Caco-2 (cell line): ENCODE results near the gene GRK3. TPM values are rescaled to one million over a fixed set of nuclear protein-coding genes. Genes with fewer than 3 reads are reported as not detected.
A peak's percentile ranks its signal among the peaks of the same experiment; 100 is the strongest.

Experiments
- BruUV-seq: library from RNA; stranded (reverse); fragments of 400-500 nt; replicated peaks from 2 replicates; lab custom pipeline; 2021; lab: Mats Ljungman, UMichigan
- CTCF ChIA-PET: fragments of 300-600 bp; sonication (Branson Sonifier 250); formaldehyde crosslinking; loops from one replicate; lab custom pipeline; 2022; ENCODE audit warnings: antibody characterized with exemption; lab: Charles Lee
- POLR2A ChIA-PET: fragments of 300-600 bp; sonication (Branson Sonifier 250); formaldehyde crosslinking; loops from one replicate; lab custom pipeline; 2022; ENCODE audit warnings: antibody characterized with exemption; lab: Charles Lee
- DNase-seq, 2 experiments: peaks; one replicate each; pipeline versions ENCODE4 v3.0.0 to v3.0.0-alpha.2; 2020 to 2022
- H3K27me3 ChIP-seq: replicated peaks from 2 replicates; pipeline ENCODE4 v1.6.0; 2011; ENCODE audit warnings: low read length; ENCODE audit not compliant: control insufficient read depth, insufficient read depth
- H3K36me3 ChIP-seq: 2 replicates; pipeline ENCODE4 v1.5.1; 2011; ENCODE audit warnings: low read length; ENCODE audit not compliant: control insufficient read depth, insufficient read depth
- H3K4me1 ChIP-seq: fragments of 250-450 bp; sonication (Bioruptor Pico); 2 replicates; pipeline ENCODE4 v1.5.1; 2020; ENCODE audit warnings: mild to moderate bottlenecking
- H3K4me3 ChIP-seq: 2 replicates; pipeline ENCODE4 v1.5.1; 2011; ENCODE audit warnings: low read depth, mild to moderate bottlenecking, control low read depth, low read length
- H3K9me3 ChIP-seq: fragments of 250-450 bp; sonication (Bioruptor Pico); 2 replicates; pipeline ENCODE4 v1.5.1; 2020; ENCODE audit warnings: mild to moderate bottlenecking, moderate library complexity
- H3K27ac Mint-ChIP-seq: one replicate; pipeline ENCODE4 v1.8.0; 2022; ENCODE audit warnings: mixed read lengths; ENCODE audit not compliant: unreplicated experiment
- H3K27me3 Mint-ChIP-seq: one replicate; pipeline ENCODE4 v1.8.0; 2022; ENCODE audit warnings: mixed read lengths; ENCODE audit not compliant: insufficient read depth, unreplicated experiment
- H3K36me3 Mint-ChIP-seq: one replicate; pipeline ENCODE4 v1.8.0; 2022; ENCODE audit warnings: mild to moderate bottlenecking, mixed read lengths; ENCODE audit not compliant: insufficient read depth, unreplicated experiment
- H3K4me1 Mint-ChIP-seq: one replicate; pipeline ENCODE4 v1.8.0; 2022; ENCODE audit warnings: low read depth, mixed read lengths; ENCODE audit not compliant: unreplicated experiment
- H3K4me3 Mint-ChIP-seq: one replicate; pipeline ENCODE4 v1.8.0; 2022; ENCODE audit warnings: mild to moderate bottlenecking, moderate library complexity, mixed read lengths; ENCODE audit not compliant: unreplicated experiment
- H3K9me3 Mint-ChIP-seq: one replicate; pipeline ENCODE4 v1.8.0; 2022; ENCODE audit warnings: mixed read lengths; ENCODE audit not compliant: unreplicated experiment
- intact Hi-C: fragments of 100-400 bp; cut with micrococcal nuclease; formaldehyde crosslinking; loops from one replicate; pipeline ENCODE4 v1.10.0; 2022; ENCODE audit not compliant: unreplicated experiment
- total RNA-seq: library from RNA; stranded (reverse); gene quantifications from 2 replicates; pipeline ENCODE4 v1.2.3, GENCODE V29; 2022
- TF ChIP-seq, protein P1 (sequence below), 2 experiments: fragments of 200-600 bp in 1 of 2; IDR thresholded peaks; 1 replicate in 1 of 2; 2 replicates in 1 of 2; pipeline versions ENCODE4 v1.5.1 to v1.8.0; 2011 to 2022; ENCODE audit warnings: antibody characterized with exemption in 1 of 2, control low read depth in 1 of 2, inconsistent platforms in 1 of 2, low read depth in 1 of 2, low read length in 1 of 2, mild to moderate bottlenecking in 1 of 2, moderate library complexity in 1 of 2; ENCODE audit not compliant: insufficient read depth in 1 of 2, severe bottlenecking in 1 of 2, unreplicated experiment in 1 of 2

GRK3 gene
- total RNA-seq, 1 experiment from 2014 or later: 9.7 TPM

DNA sequence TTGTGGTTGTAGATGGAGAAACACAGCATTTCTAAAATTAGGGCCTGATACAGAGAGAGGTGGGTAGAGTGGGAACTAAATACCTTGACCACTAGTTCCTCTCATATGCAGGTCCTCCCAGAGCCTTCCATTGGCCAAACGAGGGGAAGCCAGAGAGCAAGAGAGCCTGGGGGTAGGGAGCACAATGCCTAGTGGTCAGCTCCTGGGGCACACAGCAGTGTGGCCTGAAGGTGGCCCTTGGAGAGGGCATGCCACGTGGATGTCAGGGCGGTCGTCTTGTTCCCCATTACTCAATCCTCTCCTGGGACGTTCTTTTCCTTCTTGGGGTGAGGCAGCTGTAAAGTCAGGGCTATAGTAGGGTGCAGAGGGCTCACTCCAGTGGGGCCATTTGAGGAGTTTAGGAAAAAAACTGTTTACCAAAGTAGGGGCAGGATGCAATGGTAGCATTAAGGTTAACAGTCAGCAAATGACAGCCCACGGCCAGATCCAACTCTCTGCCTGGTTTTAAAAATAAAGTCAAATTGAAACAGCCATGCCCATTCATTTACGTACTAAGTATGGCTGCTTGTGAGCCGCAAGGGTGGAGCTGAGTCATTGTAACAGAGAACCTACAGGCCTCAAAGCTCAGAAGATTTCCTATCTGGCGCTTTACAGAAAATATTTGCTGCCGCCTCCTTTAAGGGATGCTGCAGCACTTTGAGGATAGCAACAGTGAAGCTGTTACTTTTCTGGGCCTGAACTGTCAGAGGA lies 185.1 kb downstream of the GRK3 start:
- no TSS peak for BruUV-seq
- ChIA-PET POLR2A (no interaction called here), CTCF (interaction anchor here (0.5 to 0.6 kb wide), 3 partner anchors 14 to 200 kb away, joined by 3 to 4 read pairs (median 3); no protein-coding TSS in a partner anchor)
- Histone ChIP-seq H3K9me3 (no peaks in the 10 kb centered on the region), H3K4me3 (no peak overlapping the region), H3K27me3 (no peaks in the 10 kb centered on the region), H3K36me3 (no peaks in the 10 kb centered on the region), H3K4me1 (peaks cover 3% of the 10 kb centered on the region; the same call in 1 of the 2 replicates)
- Mint-ChIP-seq H3K27ac (peak overlapping the region; percentile 26), H3K4me1 (peaks cover 6% of the 10 kb centered on the region), H3K36me3 (no peaks in the 10 kb centered on the region), H3K9me3 (no peaks in the 10 kb centered on the region), H3K27me3 (no peaks in the 10 kb centered on the region), H3K4me3 (no peak overlapping the region)
- TF ChIP-seq, protein P1, sequence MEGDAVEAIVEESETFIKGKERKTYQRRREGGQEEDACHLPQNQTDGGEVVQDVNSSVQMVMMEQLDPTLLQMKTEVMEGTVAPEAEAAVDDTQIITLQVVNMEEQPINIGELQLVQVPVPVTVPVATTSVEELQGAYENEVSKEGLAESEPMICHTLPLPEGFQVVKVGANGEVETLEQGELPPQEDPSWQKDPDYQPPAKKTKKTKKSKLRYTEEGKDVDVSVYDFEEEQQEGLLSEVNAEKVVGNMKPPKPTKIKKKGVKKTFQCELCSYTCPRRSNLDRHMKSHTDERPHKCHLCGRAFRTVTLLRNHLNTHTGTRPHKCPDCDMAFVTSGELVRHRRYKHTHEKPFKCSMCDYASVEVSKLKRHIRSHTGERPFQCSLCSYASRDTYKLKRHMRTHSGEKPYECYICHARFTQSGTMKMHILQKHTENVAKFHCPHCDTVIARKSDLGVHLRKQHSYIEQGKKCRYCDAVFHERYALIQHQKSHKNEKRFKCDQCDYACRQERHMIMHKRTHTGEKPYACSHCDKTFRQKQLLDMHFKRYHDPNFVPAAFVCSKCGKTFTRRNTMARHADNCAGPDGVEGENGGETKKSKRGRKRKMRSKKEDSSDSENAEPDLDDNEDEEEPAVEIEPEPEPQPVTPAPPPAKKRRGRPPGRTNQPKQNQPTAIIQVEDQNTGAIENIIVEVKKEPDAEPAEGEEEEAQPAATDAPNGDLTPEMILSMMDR (IDR thresholded peaks at IDR 0.05; ENCODE audit: insufficient read depth in 1 of 2, low read depth in 1 of 2, low read length in 1 of 2, severe bottlenecking in 1 of 2, unreplicated experiment in 1 of 2): no peak
- no peak for DNase-seq
- intact Hi-C loops: no loop called here

DNA sequence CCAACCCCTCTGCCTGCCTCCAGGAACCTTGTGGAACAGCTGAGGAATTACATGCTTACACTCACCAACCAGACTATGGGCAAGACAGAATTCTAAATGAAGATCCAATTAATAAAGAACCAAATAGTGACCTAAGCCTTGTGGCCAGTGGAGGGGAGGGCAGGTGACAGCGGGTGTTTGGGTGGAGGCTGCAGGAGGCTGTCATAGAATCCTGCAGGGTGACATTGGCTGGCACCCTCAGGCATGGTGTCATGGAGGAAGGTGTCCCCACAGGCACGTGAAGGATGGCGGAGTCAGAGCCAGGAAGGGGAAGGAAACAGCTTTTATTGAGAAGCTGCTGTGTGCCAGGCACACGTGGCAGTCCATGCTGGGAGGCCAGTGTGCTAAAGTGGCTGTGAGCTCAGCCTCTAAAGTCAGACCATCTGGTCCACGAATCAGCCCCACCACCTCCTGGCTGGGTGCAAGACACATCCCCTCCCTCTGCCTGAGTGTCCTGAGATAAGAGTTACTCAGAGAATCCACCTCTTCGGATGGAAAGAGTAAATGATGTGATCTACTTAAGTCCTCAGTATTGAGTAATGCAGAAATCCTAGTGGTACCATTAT lies 186.2 kb downstream of the GRK3 start:
- no peaks in the 10 kb centered on the region for H3K9me3 ChIP-seq
- CTCF ChIA-PET: no interaction called here
- POLR2A ChIA-PET: no interaction called here
- Mint-ChIP-seq H3K36me3 (no peaks in the 10 kb centered on the region), H3K9me3 (no peaks in the 10 kb centered on the region), H3K27ac (no peak overlapping the region), H3K27me3 (no peaks in the 10 kb centered on the region), H3K4me1 (peaks cover 6% of the 10 kb centered on the region), H3K4me3 (no peak overlapping the region)
- peaks cover 3% of the 10 kb centered on the region; the same call in 1 of the 2 replicates for H3K4me1 ChIP-seq
- H3K4me3 ChIP-seq: no peak overlapping the region
- BruUV-seq: no TSS peak
- intact Hi-C loops: no loop called here
- no peaks in the 10 kb centered on the region for H3K36me3 ChIP-seq
- TF ChIP-seq, protein P1 (IDR thresholded peaks at IDR 0.05; ENCODE audit: insufficient read depth in 1 of 2, low read depth in 1 of 2, low read length in 1 of 2, severe bottlenecking in 1 of 2, unreplicated experiment in 1 of 2): no peak
- H3K27me3 ChIP-seq: no peaks in the 10 kb centered on the region
- DNase-seq: no peak

DNA sequence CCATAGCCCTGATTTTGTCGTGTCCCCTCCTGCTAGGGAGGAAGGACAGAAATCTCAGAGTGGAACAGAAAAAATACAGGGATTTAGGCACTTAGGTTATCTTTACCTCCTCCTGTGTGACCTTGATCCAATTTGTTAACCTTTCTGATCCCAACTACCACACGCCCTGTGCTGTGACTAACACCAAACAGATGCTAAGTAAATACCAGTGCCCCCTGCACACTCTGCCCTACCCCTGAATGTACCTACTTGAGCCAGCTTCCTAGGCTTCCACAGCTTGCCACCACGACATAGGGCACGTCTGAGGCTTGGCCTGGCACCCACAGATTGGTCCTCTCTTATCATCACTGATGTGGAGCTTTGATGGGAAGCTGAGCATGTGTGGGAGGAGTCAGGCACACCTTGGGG lies 186.7 kb downstream of the GRK3 start:
- ChIA-PET POLR2A (no interaction called here), CTCF (no interaction called here)
- H3K4me1 Mint-ChIP-seq: peaks cover 6% of the 10 kb centered on the region
- H3K27me3 Mint-ChIP-seq: no peaks in the 10 kb centered on the region
- BruUV-seq: no TSS peak
- TF ChIP-seq, protein P1 (IDR thresholded peaks at IDR 0.05; ENCODE audit: insufficient read depth in 1 of 2, low read depth in 1 of 2, low read length in 1 of 2, severe bottlenecking in 1 of 2, unreplicated experiment in 1 of 2): no peak
- H3K36me3 Mint-ChIP-seq: no peaks in the 10 kb centered on the region
- Histone ChIP-seq H3K36me3 (no peaks in the 10 kb centered on the region), H3K9me3 (no peaks in the 10 kb centered on the region), H3K4me3 (no peak overlapping the region), H3K27me3 (no peaks in the 10 kb centered on the region), H3K4me1 (peaks cover 3% of the 10 kb centered on the region; the same call in 1 of the 2 replicates)
- no peak overlapping the region for H3K4me3 Mint-ChIP-seq
- no peaks in the 10 kb centered on the region for H3K9me3 Mint-ChIP-seq
- H3K27ac Mint-ChIP-seq: no peak overlapping the region
- intact Hi-C loops: no loop called here
- DNase-seq: no peak
